HL-60 (cell line): ENCODE results near the gene SPINK5.

ENCODE experiments used
- POLR2AphosphoS5 ChIP-seq: IDR thresholded peaks from 2 replicates; pipeline ENCODE4 v1.6.1; 2012; ENCODE audit warnings: low read depth
- SPI1 ChIP-seq: IDR thresholded peaks from 2 replicates; pipeline ENCODE4 v1.6.1; 2012; ENCODE audit warnings: low read depth, mild to moderate bottlenecking, borderline replicate concordance
- TF ChIP-seq, protein P1 (sequence below): IDR thresholded peaks from one replicate; pipeline ENCODE4 v1.5.1; 2011; ENCODE audit warnings: low read length, control low read depth, inconsistent platforms; ENCODE audit not compliant: insufficient read depth
- TF ChIP-seq, protein P2 (sequence below): IDR thresholded peaks from 2 replicates; pipeline ENCODE4 v1.6.1; 2012; ENCODE audit warnings: low read depth; ENCODE audit not compliant: insufficient replicate concordance

DNA sequence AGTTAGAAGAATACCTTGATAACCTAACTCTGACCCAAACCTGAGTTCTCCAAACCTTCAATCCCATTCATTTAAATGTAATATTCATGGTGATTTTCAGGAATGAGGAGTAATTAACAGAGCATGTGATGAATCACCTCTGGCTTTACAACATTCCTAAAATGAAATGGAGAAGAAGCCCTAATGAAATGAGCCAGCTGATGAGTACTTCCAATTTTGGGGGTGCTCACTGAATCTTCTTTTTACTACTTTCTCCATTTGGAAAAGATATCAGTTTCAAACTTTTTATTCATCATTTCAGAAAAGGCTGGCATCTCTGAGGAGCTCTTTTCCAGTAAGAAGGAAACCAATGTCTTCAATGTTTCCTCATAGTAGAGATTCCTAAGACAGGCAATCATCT lies 2.9 kb upstream of the SPINK5 start:
- TF ChIP-seq, protein P1, sequence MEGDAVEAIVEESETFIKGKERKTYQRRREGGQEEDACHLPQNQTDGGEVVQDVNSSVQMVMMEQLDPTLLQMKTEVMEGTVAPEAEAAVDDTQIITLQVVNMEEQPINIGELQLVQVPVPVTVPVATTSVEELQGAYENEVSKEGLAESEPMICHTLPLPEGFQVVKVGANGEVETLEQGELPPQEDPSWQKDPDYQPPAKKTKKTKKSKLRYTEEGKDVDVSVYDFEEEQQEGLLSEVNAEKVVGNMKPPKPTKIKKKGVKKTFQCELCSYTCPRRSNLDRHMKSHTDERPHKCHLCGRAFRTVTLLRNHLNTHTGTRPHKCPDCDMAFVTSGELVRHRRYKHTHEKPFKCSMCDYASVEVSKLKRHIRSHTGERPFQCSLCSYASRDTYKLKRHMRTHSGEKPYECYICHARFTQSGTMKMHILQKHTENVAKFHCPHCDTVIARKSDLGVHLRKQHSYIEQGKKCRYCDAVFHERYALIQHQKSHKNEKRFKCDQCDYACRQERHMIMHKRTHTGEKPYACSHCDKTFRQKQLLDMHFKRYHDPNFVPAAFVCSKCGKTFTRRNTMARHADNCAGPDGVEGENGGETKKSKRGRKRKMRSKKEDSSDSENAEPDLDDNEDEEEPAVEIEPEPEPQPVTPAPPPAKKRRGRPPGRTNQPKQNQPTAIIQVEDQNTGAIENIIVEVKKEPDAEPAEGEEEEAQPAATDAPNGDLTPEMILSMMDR, result no peak
- TF ChIP-seq POLR2AphosphoS5 (no peak), SPI1 (no peak)
- TF ChIP-seq, protein P2, sequence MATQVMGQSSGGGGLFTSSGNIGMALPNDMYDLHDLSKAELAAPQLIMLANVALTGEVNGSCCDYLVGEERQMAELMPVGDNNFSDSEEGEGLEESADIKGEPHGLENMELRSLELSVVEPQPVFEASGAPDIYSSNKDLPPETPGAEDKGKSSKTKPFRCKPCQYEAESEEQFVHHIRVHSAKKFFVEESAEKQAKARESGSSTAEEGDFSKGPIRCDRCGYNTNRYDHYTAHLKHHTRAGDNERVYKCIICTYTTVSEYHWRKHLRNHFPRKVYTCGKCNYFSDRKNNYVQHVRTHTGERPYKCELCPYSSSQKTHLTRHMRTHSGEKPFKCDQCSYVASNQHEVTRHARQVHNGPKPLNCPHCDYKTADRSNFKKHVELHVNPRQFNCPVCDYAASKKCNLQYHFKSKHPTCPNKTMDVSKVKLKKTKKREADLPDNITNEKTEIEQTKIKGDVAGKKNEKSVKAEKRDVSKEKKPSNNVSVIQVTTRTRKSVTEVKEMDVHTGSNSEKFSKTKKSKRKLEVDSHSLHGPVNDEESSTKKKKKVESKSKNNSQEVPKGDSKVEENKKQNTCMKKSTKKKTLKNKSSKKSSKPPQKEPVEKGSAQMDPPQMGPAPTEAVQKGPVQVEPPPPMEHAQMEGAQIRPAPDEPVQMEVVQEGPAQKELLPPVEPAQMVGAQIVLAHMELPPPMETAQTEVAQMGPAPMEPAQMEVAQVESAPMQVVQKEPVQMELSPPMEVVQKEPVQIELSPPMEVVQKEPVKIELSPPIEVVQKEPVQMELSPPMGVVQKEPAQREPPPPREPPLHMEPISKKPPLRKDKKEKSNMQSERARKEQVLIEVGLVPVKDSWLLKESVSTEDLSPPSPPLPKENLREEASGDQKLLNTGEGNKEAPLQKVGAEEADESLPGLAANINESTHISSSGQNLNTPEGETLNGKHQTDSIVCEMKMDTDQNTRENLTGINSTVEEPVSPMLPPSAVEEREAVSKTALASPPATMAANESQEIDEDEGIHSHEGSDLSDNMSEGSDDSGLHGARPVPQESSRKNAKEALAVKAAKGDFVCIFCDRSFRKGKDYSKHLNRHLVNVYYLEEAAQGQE, result no peak
